Smooth muscle cell (in vitro differentiated cells): ENCODE data around the gene SMG1. TPM values are rescaled to one million over a fixed set of nuclear protein-coding genes. Genes with fewer than 3 reads are reported as not detected.

Experiments used
- DNase-seq: peaks from one replicate; lab custom pipeline; 2025; ENCODE audit not compliant: unreplicated experiment; lab: John Stamatoyannopoulos, UW
- H2AFZ ChIP-seq: fragments of 200-600 bp; sonication (generic); 2 replicates; pipeline ENCODE4 v1.6.0; 2016; ENCODE audit warnings: antibody characterized with exemption, low read depth, mild to moderate bottlenecking
- H3F3A ChIP-seq: fragments of 200-600 bp; sonication (generic); 2 replicates; pipeline ENCODE4 v1.6.0; 2017; ENCODE audit warnings: antibody characterized with exemption, low read depth
- H3K27ac ChIP-seq: fragments of 200-600 bp; sonication (generic); 2 replicates; pipeline ENCODE4 v1.5.1; 2016; ENCODE audit warnings: low read depth, mild to moderate bottlenecking
- H3K27me3 ChIP-seq: fragments of 200-600 bp; sonication (generic); 2 replicates; pipeline ENCODE4 v1.6.1; 2016; ENCODE audit warnings: low read depth, mild to moderate bottlenecking
- H3K36me3 ChIP-seq: fragments of 200-600 bp; sonication (generic); 2 replicates; pipeline ENCODE4 v1.5.1; 2016; ENCODE audit warnings: low read depth
- H3K4me1 ChIP-seq: fragments of 200-600 bp; sonication (generic); 2 replicates; pipeline ENCODE4 v1.5.1; 2016; ENCODE audit warnings: low read depth
- H3K4me2 ChIP-seq: fragments of 200-600 bp; sonication (generic); 2 replicates; pipeline ENCODE4 v1.6.0; 2016; ENCODE audit warnings: mild to moderate bottlenecking
- H3K4me3 ChIP-seq: fragments of 200-600 bp; sonication (generic); 2 replicates; pipeline ENCODE4 v1.5.1; 2016; ENCODE audit warnings: mild to moderate bottlenecking
- H3K79me2 ChIP-seq: fragments of 200-600 bp; sonication (generic); 2 replicates; pipeline ENCODE4 v1.6.0; 2016; ENCODE audit warnings: low read depth, mild to moderate bottlenecking
- H3K9ac ChIP-seq: fragments of 200-600 bp; sonication (generic); 2 replicates; pipeline ENCODE4 v1.6.0; 2016; ENCODE audit warnings: low read depth
- H3K9me3 ChIP-seq: fragments of 200-600 bp; sonication (generic); replicated peaks from 2 replicates; pipeline ENCODE4 v1.5.1; 2016; ENCODE audit warnings: low read depth
- H4K20me1 ChIP-seq: fragments of 200-600 bp; sonication (generic); 2 replicates; pipeline ENCODE4 v1.6.0; 2016; ENCODE audit warnings: low read depth
- CTCF ChIP-seq: fragments of 200-600 bp; sonication (generic); IDR thresholded peaks from 2 replicates; pipeline ENCODE4 v1.5.1; 2017; ENCODE audit warnings: borderline replicate concordance, mild to moderate bottlenecking, antibody characterized with exemption; ENCODE audit not compliant: insufficient read depth, poor library complexity, severe bottlenecking
- WGBS: methylation state at CpG from one replicate; pipeline ENCODE4 v1.1.7; 2016; ENCODE audit warnings: low lambda C conversion rate; 5-methylcytosine and 5-hydroxymethylcytosine counted together
- polyA plus RNA-seq: library from polyadenylated mRNA; unstranded; fragments of >200 nt; fragmentation: Nextera tagmentation; extraction: Ambion mirVana; gene quantifications from 2 replicates; pipeline ENCODE4 v1.2.1, GENCODE V29; 2016
- total RNA-seq: library from RNA; depleted of rRNA; stranded (reverse); fragments of >200 nt; gene quantifications from 2 replicates; pipeline ENCODE4 v1.2.3, GENCODE V29; 2014

SMG1 gene
- total and polyA plus RNA-seq, 2 experiments from 2014 or later = 4.9 to 45.4 TPM

DNA sequence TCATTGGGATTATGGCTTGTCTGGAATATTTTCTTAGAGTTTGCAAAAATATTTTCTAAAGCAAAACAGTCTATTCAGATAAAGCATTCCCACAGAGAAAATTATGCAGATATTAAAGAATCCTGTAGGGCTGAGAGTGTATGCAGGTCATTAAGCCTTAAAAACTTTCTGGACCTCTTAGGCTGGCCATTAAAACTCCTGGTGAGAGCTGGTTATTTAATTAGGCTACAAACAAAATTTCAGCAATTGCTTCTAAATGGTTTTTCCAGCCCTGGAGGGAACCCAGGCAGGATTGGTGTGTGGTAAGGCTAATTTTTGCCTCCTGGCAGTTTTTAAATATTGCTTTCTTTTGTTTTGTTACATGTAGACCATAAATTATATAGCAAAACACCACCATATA is 27.3 kb upstream of the SMG1 start:
- Histone ChIP-seq H3K27ac (no peak overlapping the region), H3F3A (no peaks in the 10 kb centered on the region), H3K36me3 (no peaks in the 10 kb centered on the region), H4K20me1 (no peaks in the 10 kb centered on the region), H2AFZ (no peak overlapping the region), H3K4me3 (no peak overlapping the region), H3K27me3 (no peaks in the 10 kb centered on the region), H3K79me2 (no peaks in the 10 kb centered on the region), H3K9ac (no peak overlapping the region), H3K4me2 (no peak overlapping the region), H3K4me1 (no peaks in the 10 kb centered on the region), H3K9me3 (no peaks in the 10 kb centered on the region)
- no peak for DNase-seq
- TF ChIP-seq CTCF = no peak

- Histone ChIP-seq H3K4me1 (no peaks in the 10 kb centered on the region), H3K4me2 (no peak overlapping the region), H3K79me2 (no peaks in the 10 kb centered on the region), H3K27me3 (no peaks in the 10 kb centered on the region), H3K36me3 (no peaks in the 10 kb centered on the region), H3K9me3 (no peaks in the 10 kb centered on the region), H3F3A (no peaks in the 10 kb centered on the region), H3K27ac (no peak overlapping the region), H2AFZ (no peak overlapping the region), H4K20me1 (no peaks in the 10 kb centered on the region), H3K9ac (no peak overlapping the region), H3K4me3 (no peak overlapping the region)
- 92% methylated on average over 11 of the region's 11 CpGs for WGBS
- DNase-seq = no peak
- TF ChIP-seq CTCF = no peak
Measured at GRCh38 chr16:18950469-18951185, 24.4 kb upstream of the SMG1 start.

GRCh38 chr16:18948372-18949020 is 22.3 kb upstream of the SMG1 start:
- H2AFZ ChIP-seq = no peak overlapping the region
- no peaks in the 10 kb centered on the region for H3K79me2 ChIP-seq
- no peaks in the 10 kb centered on the region for H3K27me3 ChIP-seq
- no peak overlapping the region for H3K9ac ChIP-seq
- no peaks in the 10 kb centered on the region for H4K20me1 ChIP-seq
- no peak for TF ChIP-seq CTCF
- H3K36me3 ChIP-seq = no peaks in the 10 kb centered on the region
- WGBS = 88% methylated on average over 9 of the region's 9 CpGs
- no peaks in the 10 kb centered on the region for H3K4me1 ChIP-seq
- no peaks in the 10 kb centered on the region for H3F3A ChIP-seq
- H3K27ac ChIP-seq = no peak overlapping the region
- no peak for DNase-seq
- no peak overlapping the region for H3K4me2 ChIP-seq
- no peaks in the 10 kb centered on the region for H3K9me3 ChIP-seq
- no peak overlapping the region for H3K4me3 ChIP-seq

- Histone ChIP-seq H3K4me3 (no peak overlapping the region), H3K4me2 (no peak overlapping the region), H3K4me1 (no peaks in the 10 kb centered on the region), H3K79me2 (no peaks in the 10 kb centered on the region), H3K27ac (no peak overlapping the region), H3K27me3 (no peaks in the 10 kb centered on the region), H3K9me3 (no peaks in the 10 kb centered on the region), H2AFZ (no peak overlapping the region), H3K9ac (no peak overlapping the region), H3K36me3 (no peaks in the 10 kb centered on the region), H3F3A (no peaks in the 10 kb centered on the region), H4K20me1 (no peaks in the 10 kb centered on the region)
- no peak for DNase-seq
- 67% methylated on average over 7 of the region's 7 CpGs for WGBS
- TF ChIP-seq CTCF = no peak
Measured at GRCh38 chr16:18945233-18945632, 19.0 kb upstream of the SMG1 start.
